ENCODE measurements around the gene NPM1.

DNA sequence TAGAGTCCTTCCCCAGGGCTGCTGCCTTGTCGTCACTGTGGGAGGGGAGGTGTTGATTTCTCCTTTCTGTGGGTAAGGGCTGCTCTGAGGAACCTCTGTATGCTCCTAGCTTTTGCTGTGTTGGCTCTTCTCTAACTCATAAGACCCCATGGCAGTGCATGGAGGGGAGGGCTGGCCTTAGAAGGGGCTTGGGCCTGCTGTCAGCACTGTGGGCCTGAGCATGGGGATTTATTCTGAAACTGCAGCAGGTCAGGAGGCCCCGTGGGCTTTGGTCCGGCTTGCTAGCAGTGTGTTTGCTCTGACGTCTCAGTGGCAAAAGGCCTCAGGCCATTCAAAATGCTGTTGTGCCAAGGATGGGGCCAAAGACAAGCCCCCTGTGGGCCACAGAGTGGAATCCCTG is 38.6 kb downstream of the NPM1 start:
- TF ChIP-seq, protein P1, sequence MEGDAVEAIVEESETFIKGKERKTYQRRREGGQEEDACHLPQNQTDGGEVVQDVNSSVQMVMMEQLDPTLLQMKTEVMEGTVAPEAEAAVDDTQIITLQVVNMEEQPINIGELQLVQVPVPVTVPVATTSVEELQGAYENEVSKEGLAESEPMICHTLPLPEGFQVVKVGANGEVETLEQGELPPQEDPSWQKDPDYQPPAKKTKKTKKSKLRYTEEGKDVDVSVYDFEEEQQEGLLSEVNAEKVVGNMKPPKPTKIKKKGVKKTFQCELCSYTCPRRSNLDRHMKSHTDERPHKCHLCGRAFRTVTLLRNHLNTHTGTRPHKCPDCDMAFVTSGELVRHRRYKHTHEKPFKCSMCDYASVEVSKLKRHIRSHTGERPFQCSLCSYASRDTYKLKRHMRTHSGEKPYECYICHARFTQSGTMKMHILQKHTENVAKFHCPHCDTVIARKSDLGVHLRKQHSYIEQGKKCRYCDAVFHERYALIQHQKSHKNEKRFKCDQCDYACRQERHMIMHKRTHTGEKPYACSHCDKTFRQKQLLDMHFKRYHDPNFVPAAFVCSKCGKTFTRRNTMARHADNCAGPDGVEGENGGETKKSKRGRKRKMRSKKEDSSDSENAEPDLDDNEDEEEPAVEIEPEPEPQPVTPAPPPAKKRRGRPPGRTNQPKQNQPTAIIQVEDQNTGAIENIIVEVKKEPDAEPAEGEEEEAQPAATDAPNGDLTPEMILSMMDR (conservative IDR thresholded peaks at IDR 0.05; ENCODE audit: low read depth, low read length) = no peak
- no peak for TF ChIP-seq EZH2 (IDR thresholded peaks at IDR 0.05; ENCODE audit: borderline replicate concordance, low read depth, low read length, poor library complexity, severe bottlenecking)
